Activated CD8-positive, alpha-beta T cell treated with anti-CD3 and anti-CD28 coated beads for 36 hours (primary cell): Measurements from ENCODE around the gene DGKG. TPM values are rescaled to one million over a fixed set of nuclear protein-coding genes. Genes with fewer than 3 reads are reported as not detected.

Experiments used
- ATAC-seq: fragments of 200-7000 bp; cut with Tn5 transposase; one replicate; pipeline ENCODE4 v1.10.0; 2021; ENCODE audit warnings: mild to moderate bottlenecking, moderate library complexity
- CTCF ChIA-PET: fragments of 350-600 bp; sonication (Branson Sonifier 250); formaldehyde crosslinking; loops from one replicate; lab custom pipeline; 2021; ENCODE audit warnings: antibody characterized with exemption; lab: Charles Lee
- POLR2A ChIA-PET: fragments of 350-600 bp; sonication (Branson Sonifier 250); formaldehyde crosslinking; loops from one replicate; lab custom pipeline; 2021; ENCODE audit warnings: antibody characterized with exemption; lab: Charles Lee
- DNase-seq: peaks from one replicate; pipeline ENCODE4 v3.0.0-alpha.2; 2020
- H3K27ac Mint-ChIP-seq: one replicate; pipeline ENCODE4 v1.8.0; 2021; ENCODE audit warnings: mild to moderate bottlenecking, mixed read lengths
- H3K27me3 Mint-ChIP-seq: one replicate; pipeline ENCODE4 v1.8.0; 2021; ENCODE audit warnings: mixed read lengths
- H3K36me3 Mint-ChIP-seq: one replicate; pipeline ENCODE4 v1.8.0; 2021; ENCODE audit warnings: low read depth, mixed read lengths
- H3K4me1 Mint-ChIP-seq: one replicate; pipeline ENCODE4 v1.8.0; 2021; ENCODE audit warnings: low read depth, mixed read lengths
- H3K4me3 Mint-ChIP-seq: one replicate; pipeline ENCODE4 v1.8.0; 2021; ENCODE audit warnings: mild to moderate bottlenecking, moderate library complexity, mixed read lengths
- H3K9me3 Mint-ChIP-seq: one replicate; pipeline ENCODE4 v1.8.0; 2021; ENCODE audit warnings: mixed read lengths
- intact Hi-C: fragments of 100-400 bp; cut with micrococcal nuclease; formaldehyde crosslinking; loops from one replicate; pipeline ENCODE4 v1.10.0; 2022
- total RNA-seq, 2 experiments: library from RNA; stranded (reverse); gene quantifications; one replicate each; pipeline ENCODE4 v1.2.3, GENCODE V29; 2021
- TF ChIP-seq, protein P1 (sequence below): fragments of 200-600 bp; IDR thresholded peaks from one replicate; pipeline ENCODE4 v1.8.0; 2022; ENCODE audit warnings: antibody characterized with exemption, mild to moderate bottlenecking

The DGKG gene
- total RNA-seq, 2 experiments from 2014 or later: 0.18 to 0.36 TPM

DNA sequence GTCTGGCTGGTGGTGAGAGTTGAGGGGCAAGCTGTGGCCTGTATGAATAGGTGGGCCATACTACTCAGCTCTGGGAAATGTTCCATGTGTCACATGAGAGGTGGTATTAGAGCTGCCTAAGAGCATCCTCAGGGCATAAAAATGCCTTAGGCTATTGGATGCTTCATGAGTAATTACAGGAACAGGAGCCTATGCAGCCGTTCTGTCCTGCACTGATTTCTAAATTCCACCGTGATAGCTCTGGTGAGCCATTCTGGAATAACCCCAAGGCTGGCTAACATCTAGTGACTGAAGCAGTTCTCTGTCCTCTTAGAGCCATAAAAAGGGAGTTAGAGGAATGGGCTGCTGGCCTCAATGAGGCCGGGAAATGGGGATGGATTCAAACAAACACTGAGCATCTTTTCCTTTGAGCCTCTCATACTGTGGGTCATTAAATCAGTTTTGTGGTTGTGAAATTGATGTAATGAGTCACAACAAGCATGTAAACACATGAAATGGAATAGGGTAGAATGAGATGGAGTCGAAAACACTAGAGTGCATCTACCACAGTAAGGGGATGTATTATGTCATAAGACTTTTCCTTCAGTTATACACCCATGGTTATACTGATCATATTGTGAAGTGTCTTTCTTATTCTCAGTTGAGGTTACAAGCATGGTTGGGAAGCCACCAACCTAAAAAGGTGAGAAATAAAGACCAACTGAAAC lies 41.0 kb downstream of the DGKG start:
- ATAC-seq (no peak), DNase-seq (no peak)
- ChIA-PET CTCF (no interaction called here), POLR2A (no interaction called here)
- no peak overlapping the region for H3K27ac Mint-ChIP-seq
- no peaks in the 10 kb centered on the region for H3K27me3 Mint-ChIP-seq
- H3K36me3 Mint-ChIP-seq: no peaks in the 10 kb centered on the region
- TF ChIP-seq, protein P1, sequence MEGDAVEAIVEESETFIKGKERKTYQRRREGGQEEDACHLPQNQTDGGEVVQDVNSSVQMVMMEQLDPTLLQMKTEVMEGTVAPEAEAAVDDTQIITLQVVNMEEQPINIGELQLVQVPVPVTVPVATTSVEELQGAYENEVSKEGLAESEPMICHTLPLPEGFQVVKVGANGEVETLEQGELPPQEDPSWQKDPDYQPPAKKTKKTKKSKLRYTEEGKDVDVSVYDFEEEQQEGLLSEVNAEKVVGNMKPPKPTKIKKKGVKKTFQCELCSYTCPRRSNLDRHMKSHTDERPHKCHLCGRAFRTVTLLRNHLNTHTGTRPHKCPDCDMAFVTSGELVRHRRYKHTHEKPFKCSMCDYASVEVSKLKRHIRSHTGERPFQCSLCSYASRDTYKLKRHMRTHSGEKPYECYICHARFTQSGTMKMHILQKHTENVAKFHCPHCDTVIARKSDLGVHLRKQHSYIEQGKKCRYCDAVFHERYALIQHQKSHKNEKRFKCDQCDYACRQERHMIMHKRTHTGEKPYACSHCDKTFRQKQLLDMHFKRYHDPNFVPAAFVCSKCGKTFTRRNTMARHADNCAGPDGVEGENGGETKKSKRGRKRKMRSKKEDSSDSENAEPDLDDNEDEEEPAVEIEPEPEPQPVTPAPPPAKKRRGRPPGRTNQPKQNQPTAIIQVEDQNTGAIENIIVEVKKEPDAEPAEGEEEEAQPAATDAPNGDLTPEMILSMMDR: no peak
- no peaks in the 10 kb centered on the region for H3K9me3 Mint-ChIP-seq
- no peak overlapping the region for H3K4me3 Mint-ChIP-seq
- intact Hi-C loops: no loop called here
- H3K4me1 Mint-ChIP-seq: no peaks in the 10 kb centered on the region

DNA sequence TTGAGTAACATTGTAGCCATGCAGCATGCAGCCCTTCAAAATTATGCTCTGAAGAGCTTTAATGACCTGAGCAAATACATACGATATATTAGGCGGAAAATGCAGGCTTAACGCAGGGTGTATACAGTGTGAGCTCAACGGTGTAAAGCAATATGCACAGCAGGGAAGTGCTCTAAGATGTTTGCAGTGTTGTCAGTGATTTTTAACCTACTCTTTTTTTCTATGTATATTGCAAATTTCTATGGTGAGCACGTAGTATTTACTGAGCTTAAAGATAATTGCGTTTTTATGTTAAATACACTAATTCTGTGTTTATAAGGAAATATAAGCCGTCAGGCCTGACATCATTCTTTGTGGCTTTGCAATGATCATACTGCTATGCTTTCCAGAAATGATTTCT lies 42.1 kb downstream of the DGKG start:
- ChIA-PET CTCF (no interaction called here), POLR2A (no interaction called here)
- TF ChIP-seq, protein P1: no peak
- no peaks in the 10 kb centered on the region for H3K9me3 Mint-ChIP-seq
- no peak for DNase-seq
- intact Hi-C loops: no loop called here
- no peak overlapping the region for H3K27ac Mint-ChIP-seq
- H3K4me3 Mint-ChIP-seq: no peak overlapping the region
- no peaks in the 10 kb centered on the region for H3K4me1 Mint-ChIP-seq
- ATAC-seq: no peak
- H3K36me3 Mint-ChIP-seq: no peaks in the 10 kb centered on the region
- H3K27me3 Mint-ChIP-seq: no peaks in the 10 kb centered on the region

DNA sequence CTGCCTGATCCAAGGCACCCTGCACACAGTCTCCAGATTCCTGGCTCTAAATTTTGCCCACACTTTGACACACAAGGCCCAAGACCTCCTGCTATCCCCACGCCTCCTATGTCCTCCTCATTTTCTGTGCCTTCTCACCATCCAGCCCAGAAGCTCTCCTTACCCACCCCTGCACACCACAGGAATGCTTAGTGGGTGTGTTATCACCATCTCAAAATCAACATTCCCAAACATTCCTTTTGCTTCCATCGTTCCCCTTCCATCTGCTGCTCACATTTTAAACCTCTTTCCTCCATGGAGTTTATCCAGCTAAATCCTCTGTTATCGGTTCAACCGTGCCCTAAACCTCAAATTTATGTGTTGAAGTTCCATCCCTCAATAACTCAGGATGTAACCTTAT lies 43.9 kb downstream of the DGKG start:
- no peaks in the 10 kb centered on the region for H3K27me3 Mint-ChIP-seq
- CTCF ChIA-PET: no interaction called here
- ATAC-seq (no peak), DNase-seq (no peak)
- TF ChIP-seq, protein P1: no peak
- no peaks in the 10 kb centered on the region for H3K9me3 Mint-ChIP-seq
- H3K4me1 Mint-ChIP-seq: no peaks in the 10 kb centered on the region
- H3K27ac Mint-ChIP-seq: no peak overlapping the region
- no peaks in the 10 kb centered on the region for H3K36me3 Mint-ChIP-seq
- H3K4me3 Mint-ChIP-seq: no peak overlapping the region
- POLR2A ChIA-PET: no interaction called here
- intact Hi-C loops: no loop called here

DNA sequence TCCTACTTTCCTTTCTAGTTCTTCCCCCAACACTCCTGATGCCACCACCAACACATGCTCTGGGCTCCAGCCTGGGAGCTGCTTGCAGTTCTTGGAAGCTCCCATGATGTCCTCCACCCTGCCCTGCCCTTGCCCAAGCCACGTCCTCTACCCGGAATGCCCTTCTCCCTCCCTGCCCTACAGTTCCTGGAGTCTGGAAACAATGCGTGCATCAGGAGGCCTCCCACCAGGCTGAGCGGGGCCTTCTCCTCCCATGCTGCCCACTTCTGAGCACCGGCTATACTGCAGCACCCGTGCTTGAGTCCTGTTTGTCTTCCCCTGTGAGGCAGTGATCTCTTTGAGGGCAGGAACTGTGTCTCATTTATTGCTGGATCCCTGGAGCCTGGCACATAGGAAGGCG lies 44.6 kb downstream of the DGKG start:
- ChIA-PET CTCF (no interaction called here), POLR2A (no interaction called here)
- TF ChIP-seq, protein P1: no peak
- intact Hi-C loops: no loop called here
- H3K4me3 Mint-ChIP-seq: no peak overlapping the region
- H3K27me3 Mint-ChIP-seq: no peaks in the 10 kb centered on the region
- H3K36me3 Mint-ChIP-seq: no peaks in the 10 kb centered on the region
- DNase-seq: no peak
- no peaks in the 10 kb centered on the region for H3K4me1 Mint-ChIP-seq
- no peak overlapping the region for H3K27ac Mint-ChIP-seq
- no peak for ATAC-seq
- H3K9me3 Mint-ChIP-seq: no peaks in the 10 kb centered on the region

DNA sequence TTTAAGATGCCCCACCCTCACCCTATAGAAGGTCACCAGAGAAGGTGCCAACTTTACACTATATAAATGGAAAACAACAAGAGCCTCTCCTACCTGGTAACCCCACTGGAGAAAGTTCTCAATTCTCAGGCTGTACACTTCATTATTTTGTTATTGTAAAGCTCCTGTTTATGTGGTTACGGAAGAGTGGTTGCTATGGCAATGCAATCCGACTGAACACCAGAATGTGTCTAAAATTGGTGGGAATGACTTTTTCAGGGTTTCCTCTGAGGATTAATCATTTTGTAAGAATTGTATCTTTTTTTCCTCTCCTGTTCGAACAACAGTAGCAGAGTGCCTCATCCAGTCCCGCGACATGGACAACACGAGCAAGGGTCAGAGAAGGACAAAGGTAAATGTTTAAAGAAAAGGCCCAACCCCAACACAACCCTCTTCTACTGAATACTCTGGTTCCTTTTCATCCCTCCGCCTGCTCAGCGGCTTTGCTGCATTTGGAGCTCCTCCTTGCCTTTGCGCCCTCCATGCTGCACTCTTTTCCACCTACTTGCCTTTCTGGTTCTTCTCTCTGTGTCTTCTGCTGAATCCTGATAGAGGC lies 45.3 kb downstream of the DGKG start:
- Mint-ChIP-seq H3K27me3 (peaks cover 2% of the 10 kb centered on the region), H3K9me3 (no peaks in the 10 kb centered on the region), H3K4me3 (no peak overlapping the region), H3K4me1 (no peaks in the 10 kb centered on the region), H3K27ac (no peak overlapping the region), H3K36me3 (no peaks in the 10 kb centered on the region)
- ATAC-seq (no peak), DNase-seq (no peak)
- intact Hi-C loops: no loop called here
- ChIA-PET POLR2A (no interaction called here), CTCF (no interaction called here)
- TF ChIP-seq, protein P1: no peak
